HG02642 (cell line): ENCODE measurements around the gene EMP3.
"Not testable (repeated sequence)": the region's sequence is repeated elsewhere in the genome, so short reads cannot be mapped to it uniquely, and the experiment has no call there.

ENCODE experiments used
- ATAC-seq: cut with Tn5 transposase; IDR thresholded peaks from one replicate; pipeline ENCODE4 v1.9.1; 2021; ENCODE audit warnings: mild to moderate bottlenecking; ENCODE audit not compliant: unreplicated experiment, poor library complexity

Gene EMP3

DNA sequence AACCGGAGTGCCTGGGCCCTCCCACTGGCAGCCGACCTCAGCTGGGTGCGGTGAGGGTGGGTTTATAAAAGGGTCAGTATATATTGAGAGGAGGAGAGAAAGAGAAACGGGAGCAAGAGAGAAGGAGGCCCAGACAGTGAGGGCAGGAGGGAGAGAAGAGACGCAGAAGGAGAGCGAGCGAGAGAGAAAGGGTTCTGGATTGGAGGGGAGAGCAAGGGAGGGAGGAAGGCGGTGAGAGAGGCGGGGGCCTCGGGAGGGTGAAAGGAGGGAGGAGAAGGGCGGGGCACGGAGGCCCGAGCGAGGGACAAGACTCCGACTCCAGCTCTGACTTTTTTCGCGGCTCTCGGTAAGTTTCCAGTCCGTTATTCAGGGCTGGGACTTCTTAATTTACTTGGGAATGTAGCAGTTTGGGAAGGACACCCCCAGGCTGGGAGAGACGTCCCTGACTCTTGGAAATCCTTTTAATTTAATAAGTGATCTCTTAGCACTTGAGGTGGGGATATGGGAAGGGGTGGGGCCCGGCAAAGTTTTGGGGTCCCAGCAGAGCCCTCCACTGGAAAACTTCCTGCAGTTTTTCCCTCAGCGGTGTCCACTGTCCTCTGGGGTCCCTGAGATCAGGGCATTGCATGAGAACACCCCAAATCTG is at the start of gene EMP3:
Gene EMP3, plus strand, starts transcription at position 288 of the 646 bp plus-strand sequence. CDS start 1,293 bp downstream, outside the sequence.
- ATAC-seq: no peak

- ATAC-seq: no peak
Measured at GRCh38 chr19:48279747-48280146, 45.6 kb upstream of the EMP3 start.

DNA sequence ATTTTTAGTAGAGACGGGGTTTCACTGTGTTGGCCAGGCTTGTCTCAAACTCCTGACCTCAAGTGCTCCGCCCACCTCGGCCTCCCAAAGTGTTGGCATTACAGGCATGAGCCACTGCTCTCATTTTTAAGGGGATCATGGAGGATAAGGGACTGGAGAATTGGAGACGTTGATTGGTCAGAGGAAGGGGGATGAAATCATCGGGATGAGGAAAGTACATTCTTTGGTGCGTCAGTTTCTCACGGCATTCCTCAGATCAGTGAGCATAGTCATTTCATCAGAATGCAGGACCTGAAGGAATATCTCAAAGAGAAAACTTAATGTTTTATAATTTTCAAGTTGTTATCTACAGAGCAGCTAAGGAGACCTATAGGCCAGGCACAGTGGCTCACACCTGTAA is 41.4 kb upstream of the EMP3 start:
- ATAC-seq: no peak

- no peak for ATAC-seq
Measured at GRCh38 chr19:48284896-48285295, 40.5 kb upstream of the EMP3 start.

DNA sequence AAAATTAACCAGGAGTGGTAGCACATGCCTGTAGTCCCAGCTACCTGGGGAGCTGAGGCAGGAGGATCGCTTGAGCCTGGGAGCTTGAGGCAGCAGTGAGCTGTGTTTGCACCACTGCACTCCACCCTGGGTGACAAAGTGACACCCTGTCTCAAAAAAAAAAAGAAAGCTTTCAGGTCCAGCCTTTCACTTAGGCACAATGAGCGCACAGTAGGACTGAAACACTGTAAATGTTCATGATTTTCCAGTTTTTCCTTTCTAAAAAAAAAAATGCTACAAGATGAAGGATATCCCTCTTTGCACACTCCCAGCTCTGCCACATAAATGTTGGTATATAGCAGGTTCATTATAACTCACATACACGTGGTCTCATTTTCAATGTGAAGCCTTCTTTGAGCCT is 37.6 kb upstream of the EMP3 start:
- ATAC-seq: no peak

GRCh38 chr19:48290401-48290770 is 35.0 kb upstream of the EMP3 start:
- ATAC-seq: no peak

GRCh38 chr19:48290771-48291488 is 34.4 kb upstream of the EMP3 start:
- no peak for ATAC-seq

GRCh38 chr19:48291489-48291815 is 33.9 kb upstream of the EMP3 start:
- ATAC-seq: not testable (repeated sequence)

- no peak for ATAC-seq
Measured at GRCh38 chr19:48292798-48293197, 32.6 kb upstream of the EMP3 start.

DNA sequence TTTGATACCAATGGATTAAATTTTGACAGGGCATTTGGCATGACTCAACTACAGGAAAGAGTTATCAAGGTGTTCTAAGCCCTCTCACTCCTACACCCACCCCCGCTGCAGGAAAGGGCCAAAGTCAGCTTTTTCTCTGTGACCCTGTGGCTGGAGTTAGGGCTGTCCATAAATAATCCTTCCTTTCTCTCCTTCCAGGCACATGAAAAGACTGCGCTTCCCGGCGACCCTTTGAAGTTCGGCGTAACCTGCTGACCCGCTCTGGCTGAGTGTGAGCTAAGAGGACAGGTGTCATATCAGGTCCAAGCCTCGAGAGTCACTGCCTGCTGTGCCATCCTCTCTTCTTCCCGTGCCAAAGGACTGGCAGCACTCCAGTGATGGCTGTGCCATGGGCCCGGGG is 29.9 kb upstream of the EMP3 start:
- ATAC-seq: no peak

DNA sequence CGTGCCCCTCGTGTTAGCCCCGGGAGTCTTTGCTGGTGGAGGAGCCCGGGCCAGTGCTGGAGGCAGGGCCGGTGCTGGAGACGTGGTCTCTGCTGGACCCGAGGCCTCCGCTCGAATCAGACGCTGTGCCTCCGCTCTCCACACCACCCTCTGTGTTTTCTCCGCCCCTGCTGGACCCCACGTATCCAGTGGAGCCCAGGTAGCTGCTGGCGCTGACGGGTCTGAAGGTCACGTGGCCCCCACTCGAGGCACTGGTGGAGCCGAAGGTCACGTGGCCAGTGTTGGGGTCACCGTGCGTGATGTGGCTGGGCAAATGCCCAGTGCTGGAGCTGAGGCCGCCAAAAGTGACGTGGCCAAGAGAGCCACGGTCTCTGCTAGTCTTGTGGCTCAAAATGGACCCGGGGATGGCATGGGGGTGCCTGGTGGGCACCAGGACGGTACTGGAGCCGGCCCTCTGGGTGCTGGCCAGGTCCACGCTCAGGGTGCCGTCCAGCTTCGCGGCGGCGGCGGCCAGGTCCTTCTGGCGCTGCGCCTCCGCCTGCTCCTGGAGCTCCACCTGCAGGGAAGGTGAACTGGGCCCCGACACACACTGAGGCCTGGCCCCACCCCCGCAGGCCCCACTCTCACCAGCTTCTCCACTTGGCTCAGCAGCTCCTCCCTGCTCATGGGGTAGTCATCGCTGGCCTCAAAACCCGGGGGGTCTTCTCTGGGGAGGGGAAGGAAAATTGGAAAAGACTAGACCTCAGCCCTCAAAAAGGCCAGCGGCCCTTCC is 28.2 kb upstream of the EMP3 start:
- no peak for ATAC-seq

DNA sequence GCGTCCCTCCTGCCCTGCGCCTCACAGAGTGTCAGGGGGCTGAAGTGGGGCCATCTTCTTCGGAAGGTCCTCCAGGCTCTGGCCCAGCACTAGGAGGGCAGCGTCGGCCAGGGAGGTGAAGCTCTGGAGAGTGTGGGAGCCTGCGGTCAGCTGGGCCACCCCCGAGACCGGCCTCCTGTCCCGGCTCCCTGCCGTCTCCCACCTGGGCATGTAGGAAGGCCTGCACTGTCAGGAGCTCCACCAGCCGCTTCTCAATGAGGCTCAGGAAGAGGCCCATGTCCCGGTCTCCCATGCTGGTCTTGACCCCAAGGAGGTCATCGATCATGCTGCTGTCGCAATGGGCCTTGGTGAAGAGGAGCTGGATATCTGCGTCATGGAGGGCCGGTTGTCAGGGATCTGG is 27.4 kb upstream of the EMP3 start:
- ATAC-seq: no peak

DNA sequence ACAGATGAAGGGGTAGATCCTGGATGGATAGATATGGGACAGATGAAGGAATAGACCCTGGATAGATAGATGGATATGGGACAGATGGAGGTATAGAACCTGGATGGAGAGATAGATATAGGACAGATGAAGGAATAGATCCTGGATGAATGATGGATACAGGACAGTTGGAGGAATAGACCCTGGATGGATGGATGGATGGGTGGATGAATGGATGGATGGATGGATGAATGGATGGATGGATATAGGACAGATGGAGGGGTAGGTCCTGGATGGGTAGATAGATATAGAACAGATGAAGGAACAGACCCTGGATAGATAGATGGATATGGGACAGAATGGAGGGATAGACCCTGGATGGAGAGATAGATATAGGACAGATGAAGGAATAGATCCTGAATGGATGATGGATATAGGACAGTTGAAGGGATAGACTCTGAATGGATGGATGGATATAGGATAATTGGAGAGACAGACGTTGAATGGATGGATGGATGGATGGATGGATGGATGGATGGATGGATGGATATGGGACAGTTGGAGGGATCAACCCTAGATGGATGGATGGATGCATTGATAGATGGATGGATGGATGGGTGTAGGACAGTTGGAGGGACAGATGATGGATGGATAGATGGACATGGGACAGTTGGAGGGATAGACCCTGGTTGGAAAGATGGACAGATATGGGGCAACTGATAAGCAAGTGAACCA is 23.3 kb upstream of the EMP3 start:
- no peak for ATAC-seq

DNA sequence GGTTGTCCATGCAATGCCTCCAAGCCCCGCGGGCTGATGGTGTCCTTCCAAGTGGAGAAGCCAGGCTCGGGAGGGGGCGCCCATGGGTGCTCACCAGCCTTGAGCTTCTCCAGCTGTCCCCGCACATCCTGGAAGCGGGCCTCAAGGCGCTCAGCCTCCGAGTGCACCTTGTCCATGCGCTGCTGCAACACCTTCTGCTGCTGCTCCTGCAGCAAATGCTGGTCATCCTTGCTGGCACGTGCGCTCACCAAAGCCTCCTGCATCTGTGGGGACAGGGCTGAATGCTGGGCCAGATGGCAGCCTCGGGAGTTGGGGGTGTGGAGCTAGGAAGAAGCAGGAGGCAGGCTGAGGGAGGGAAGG is 22.8 kb upstream of the EMP3 start:
- ATAC-seq: no peak

DNA sequence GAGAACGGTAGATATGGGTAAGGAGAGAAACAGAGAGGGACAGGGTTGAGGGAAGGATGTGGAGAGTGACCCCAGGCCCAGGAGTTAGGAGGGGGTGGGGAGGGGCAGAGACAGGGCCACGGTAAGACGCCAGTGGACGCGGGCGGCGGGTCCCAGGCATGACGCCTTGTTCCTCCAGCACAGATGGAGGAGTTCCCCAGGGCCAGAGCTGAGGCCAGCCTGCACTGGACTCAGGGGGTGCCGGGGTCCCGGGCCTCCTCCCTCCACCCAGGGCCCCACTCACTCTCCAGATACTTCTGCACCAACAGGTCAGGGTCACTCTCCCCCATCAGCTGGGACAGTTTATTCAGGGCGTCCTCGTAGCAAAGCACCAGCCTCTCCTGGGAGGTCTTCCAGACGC is 22.0 kb upstream of the EMP3 start:
- no peak for ATAC-seq

- ATAC-seq: no peak
Measured at GRCh38 chr19:48303866-48304265, 21.5 kb upstream of the EMP3 start.

DNA sequence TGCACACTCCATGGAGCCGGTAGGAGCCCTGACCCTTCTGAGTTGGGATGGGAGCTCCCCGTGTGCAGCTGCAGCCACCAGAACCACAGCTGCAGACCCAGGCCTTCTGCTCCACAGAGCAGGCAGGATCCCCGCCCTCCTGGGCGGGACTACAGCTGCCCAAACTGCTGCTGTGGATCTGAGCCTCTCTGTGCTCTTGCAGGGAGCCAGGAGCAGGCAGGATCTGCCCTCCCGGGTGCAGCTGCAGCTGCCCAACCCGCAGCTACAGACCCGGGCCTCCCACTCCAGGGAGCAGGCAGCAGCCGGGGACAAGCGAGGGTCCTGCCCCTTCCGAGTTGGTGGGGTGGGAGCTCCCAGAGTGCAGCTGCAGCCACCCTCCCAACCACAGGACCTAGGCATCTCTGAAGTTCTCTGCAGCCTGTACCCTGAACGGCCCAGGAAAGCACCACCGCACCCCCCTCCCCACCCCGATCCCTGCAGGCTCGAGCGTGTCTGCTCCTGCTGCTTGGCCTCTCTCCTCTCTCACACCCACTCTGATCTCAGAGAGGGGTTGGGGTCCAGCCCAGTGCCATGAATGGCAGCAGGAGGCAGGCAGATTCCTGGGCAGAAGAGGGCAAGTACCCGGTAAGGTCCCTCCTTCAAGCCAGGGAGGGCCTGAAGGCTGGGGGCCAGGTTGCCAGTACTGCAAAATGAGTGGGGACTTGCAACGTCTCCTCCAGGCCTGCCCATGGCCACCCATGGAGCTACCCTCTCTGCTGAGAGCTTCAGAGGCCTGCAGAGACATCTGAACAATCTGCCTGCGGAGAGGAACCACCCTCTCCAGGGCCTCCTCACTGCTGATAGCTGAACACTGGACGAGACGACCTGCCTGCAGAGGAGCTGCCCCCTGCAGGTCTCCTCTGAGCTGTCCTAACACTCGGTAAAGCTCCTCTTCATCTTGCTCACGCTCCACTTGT is 16.4 kb upstream of the EMP3 start:
- ATAC-seq: no peak

- not testable (repeated sequence) for ATAC-seq
Measured at GRCh38 chr19:48309731-48310130, 15.6 kb upstream of the EMP3 start.

DNA sequence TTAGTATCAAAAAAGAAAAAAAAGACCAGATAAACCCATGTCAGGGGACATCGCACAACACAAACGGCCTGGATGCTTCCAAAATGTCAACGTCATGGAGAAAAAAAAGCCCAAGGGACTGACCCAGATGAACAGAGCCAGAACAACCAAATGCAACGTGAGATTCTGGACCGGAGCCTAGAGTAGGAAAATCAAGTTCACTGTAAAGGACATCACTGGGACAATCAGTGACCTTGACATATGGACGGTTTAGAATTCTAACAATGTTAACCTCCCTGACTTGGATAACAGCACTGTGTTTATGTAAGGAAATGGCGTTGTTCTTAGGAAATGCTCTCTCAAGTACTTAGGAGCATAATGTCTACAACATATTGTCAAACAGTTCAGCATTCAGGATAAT is 15.1 kb upstream of the EMP3 start:
- no peak for ATAC-seq

DNA sequence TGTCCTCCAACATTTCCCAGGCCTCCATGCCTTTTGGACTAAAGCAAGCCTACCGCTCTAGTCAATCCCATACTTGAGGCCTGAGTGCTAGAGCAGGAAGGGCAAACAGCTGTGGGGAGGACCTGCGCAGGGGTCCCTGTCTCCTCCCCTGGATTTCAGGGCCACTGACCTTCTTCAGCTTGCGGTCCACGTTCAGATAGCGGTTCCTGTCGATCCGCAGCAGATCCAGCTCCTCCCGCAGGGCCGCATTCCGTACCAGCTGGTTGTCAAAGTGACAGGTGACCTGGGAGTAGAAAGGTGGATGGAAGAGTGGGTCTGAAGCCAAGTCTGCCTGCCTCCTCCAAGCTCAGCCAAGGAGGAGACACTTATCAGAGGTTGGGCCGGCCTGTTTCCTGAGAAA is 14.0 kb upstream of the EMP3 start:
- ATAC-seq: no peak
